Activated naive CD4-positive, alpha-beta T cell (primary cell): Measurements from ENCODE around the gene POLH.
"Not testable (repeated sequence)": the region's sequence is repeated elsewhere in the genome, so short reads cannot be mapped to it uniquely, and the experiment has no call there.

Experiments
- DNase-seq, 4 experiments: peaks; one replicate each; lab custom pipeline; 2025; lab: John Stamatoyannopoulos, UW

The POLH gene

DNA sequence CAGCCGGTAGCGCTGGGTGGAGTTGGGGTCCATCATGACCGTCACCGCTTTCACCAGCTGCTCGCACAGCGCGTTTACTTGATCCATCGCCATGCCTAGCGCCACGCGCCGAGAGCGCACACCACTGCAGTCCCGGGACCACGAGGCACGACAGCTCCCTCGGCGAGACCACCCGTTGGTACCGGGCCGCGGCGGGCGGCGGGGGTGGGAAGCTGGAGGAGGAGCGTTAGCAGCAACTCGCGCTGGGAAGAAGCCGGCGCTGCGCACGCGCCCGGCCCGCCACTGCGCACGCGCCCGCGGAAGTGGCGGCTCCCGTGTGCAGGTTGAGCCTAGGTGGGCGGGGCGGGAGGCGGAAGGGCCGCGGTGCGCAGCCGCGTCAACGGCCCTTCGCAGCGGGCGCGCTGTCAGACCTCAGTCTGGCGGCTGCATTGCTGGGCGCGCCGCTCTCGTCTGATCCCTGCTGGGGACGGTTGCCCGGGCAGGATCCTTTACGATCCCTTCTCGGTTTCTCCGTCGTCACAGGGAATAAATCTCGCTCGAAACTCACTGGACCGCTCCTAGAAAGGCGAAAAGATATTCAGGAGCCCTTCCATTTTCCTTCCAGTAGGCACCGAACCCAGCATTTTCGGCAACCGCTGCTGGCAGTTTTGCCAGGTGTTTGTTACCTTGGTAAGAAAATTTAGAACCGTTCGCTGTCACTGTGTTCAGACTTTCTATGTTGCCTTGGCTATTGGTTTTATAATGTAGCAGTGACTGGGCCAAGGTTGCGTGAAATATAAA lies at the start of gene POLH, which contains the start of gene XPO5:
TSS of gene POLH (plus strand) at position 414 of the 780 bp plus-strand sequence. CDS start 6,135 bp downstream, outside the sequence.
TSS of gene XPO5 (minus strand) at position 267 of the 780 bp plus-strand sequence. CDS start at position 93, 174 bp downstream.
- DNase-seq = peak; percentile 62 to 88 (median 80)

GRCh38 chr6:43532201-43532600 lies 43.8 kb upstream of the POLH start:
- DNase-seq = no peak

DNA sequence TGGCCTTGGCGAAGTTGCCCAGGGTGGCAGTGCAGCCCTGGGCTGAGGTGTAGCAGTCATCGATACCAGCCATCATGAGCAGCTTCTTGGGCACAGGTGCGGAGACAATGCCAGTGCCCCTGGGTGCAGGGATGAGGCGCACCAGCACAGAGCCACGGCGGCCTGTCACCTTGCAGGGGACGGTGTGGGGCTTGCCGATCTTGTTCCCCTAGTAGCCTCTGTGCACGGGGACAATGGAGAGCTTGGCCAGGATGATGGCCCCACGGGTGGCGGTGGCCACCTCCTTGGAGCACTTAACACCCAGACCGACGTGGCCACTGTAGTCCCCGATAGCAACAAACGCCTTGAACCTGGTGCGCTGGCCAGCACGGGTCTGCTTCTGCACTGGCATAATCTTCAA lies 37.0 kb upstream of the POLH start:
- not testable (repeated sequence) for DNase-seq

DNA sequence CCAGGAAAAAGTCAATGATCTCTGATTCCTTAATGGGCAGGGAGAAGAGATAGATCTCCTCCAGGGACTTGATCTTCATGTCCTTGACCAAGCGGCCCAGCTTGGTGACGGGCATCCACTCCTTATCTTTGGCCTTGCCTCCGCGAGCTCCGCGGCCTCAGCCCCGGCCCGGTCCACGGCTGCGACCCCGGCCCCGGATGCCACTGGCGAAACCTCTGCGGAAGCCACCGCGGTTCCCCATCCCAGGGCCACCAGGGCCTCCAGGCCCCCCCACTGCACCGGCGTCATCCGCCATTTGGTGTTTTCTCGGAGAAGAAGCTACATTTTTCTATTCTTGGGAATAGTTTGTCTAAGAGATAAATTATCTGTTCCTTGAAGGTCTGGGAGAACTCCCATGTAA lies 36.6 kb upstream of the POLH start:
- not testable (repeated sequence) for DNase-seq

DNA sequence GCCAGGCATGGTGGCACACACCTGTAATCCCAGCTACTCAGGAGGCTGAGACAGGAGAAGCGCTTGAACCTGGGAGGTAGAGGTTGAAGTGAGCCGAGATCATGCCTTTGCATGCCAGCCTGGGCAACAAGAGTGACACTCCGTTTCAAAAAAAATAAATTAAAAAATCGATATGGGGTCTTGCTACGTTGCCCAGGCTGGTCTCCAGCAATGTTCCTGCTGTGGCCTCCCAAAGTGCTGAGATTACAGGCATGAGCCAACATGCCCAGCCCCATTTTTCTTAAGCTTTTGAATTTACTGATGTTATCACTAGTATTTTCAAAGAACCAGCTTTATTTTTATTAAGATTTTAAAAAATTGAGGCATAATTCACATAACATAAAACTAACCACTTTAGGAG lies 35.5 kb upstream of the POLH start:
- DNase-seq = no peak

DNA sequence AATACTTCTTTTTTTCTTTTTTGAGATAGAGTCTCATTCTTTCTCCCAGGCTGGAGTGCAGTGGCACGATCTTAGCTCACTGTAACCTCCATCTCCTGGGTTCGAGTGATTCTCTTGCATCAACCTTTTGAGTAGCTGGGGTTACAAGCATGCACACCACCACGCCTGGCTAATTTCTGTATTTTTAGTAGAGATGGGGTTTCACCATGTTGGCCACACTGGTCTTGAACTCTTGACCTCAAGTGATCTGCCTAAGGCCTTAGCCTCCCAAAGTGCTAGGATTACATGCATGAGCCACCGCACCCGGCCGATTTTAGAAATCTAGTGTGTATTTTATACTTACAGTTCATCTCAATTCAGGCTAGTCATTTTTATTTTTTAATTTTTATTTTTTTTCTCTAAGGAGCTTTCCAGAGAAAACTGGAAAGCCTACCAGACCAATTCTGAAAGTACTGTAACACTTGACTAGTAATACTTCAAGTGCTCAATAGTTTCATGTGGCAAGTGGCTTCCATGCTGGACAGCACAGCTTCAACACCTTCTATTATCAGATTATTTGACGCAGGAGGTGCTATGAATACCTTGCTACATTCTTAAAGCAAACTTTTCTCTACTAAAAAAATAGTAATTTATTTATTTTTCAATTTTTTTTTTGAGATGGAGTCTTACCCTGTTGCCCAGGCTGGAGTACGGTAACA lies 34.1 kb upstream of the POLH start:
- no peak for DNase-seq

DNA sequence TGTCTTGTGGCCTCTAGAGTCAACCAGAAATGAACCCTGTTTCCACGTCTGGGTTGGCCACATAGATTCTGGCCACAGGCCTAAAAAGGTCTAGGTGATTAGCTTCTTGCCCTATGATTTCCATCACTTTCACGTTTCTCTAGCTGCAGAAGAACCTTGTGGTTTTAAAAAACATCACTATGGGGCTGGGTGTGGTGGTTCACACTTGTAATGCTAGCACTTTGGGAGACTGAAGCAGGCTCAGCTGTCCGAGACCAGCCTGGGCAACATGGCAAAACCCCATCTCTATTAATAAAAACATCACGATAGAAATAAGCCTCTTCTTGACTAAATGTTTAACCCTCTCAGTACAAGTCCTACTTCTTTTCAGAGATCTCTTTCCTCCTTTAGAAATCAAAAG lies 31.5 kb upstream of the POLH start:
- no peak for DNase-seq

- no peak for DNase-seq
Measured at GRCh38 chr6:43547222-43547621, 28.8 kb upstream of the POLH start.

GRCh38 chr6:43557620-43558019 lies 18.4 kb upstream of the POLH start:
- not testable (repeated sequence) for DNase-seq

GRCh38 chr6:43559328-43559727 lies 16.7 kb upstream of the POLH start:
- no peak for DNase-seq

- no peak for DNase-seq
Measured at GRCh38 chr6:43570876-43571441, 5.0 kb upstream of the POLH start.

DNA sequence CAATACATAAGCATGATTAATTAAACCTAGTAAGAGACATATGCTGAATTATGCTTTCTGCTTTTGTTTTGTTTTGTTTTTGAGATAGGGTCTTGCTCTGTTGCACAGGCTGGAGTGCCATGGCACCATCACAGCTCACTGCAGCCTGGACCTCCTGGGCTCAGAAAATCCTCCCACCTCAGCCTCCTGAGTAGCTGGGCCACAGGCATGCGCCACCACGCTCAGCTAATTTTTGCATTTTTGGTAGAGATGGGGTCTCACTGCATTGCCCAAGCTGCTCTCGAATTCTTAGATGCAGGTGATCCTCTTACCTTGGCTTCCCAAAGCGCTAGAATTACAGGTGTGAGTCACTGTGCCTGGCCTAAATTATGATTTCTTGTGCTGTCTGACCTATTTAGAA lies 4.0 kb upstream of the POLH start:
- DNase-seq = no peak

DNA sequence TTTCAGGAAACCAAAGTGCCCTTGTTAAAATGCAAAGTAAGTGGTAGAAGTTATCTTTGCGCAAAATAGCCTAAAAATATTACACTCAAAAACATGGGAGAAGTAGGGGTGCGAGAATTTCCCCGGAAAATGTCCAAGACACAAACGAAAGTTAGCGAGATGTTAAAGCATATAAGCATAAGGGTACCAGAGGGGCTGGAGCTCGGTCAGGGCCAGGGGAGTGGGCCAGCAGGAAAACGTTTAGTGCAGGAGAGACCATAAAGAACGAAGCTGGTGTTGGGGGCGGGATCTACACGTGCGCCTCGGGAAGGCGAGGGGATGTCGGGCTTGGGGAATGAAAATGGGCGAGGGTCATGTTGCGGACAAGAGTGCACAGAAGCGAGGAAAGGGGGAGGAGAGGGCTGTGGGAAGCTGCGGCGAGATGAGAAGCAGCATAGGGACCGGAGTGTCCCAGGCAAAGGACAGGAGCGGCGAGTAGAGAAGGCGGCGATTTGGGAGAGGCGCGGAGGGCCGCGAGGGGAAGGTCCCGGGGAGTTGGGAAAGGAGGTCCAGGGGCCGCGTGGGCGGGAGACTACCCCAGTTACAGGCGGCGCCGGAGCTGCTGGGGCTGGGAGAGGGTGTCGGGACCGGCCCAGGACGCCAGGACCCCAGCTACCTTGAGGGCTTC lies 747 bp upstream of the POLH start:
- DNase-seq = peak in 2 of 4 experiments; percentile 31 to 36

DNA sequence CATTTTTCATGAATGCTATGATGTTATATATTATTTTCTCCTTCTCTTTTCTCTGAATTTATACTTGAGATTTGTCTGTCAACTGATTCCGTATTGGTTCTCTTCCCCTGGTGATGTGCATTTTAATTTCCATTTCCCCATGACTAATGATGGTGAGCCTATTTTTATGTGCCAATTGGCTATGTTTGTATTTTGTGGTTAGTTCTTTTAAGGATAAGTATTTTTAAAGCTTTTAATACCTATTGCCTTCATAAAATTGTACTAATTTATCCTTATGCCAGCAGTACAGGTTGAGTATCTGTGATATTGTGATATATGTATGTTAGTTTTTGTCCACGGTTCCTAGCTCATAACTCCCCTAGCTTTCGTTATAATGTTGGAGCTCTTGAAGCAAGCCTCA lies 2.8 kb downstream of the POLH start:
- no peak for DNase-seq

GRCh38 chr6:43579171-43579570 lies 3.2 kb downstream of the POLH start:
- DNase-seq = no peak

- no peak for DNase-seq
Measured at GRCh38 chr6:43582911-43583310, 6.9 kb downstream of the POLH start.

- no peak for DNase-seq
Measured at GRCh38 chr6:43584892-43585570, 9.0 kb downstream of the POLH start.

GRCh38 chr6:43588194-43588593 lies 12.2 kb downstream of the POLH start:
- DNase-seq = no peak

GRCh38 chr6:43589564-43589963 lies 13.6 kb downstream of the POLH start:
- DNase-seq = not testable (repeated sequence)

- no peak for DNase-seq
Measured at GRCh38 chr6:43593938-43594337, 18.0 kb downstream of the POLH start.

DNA sequence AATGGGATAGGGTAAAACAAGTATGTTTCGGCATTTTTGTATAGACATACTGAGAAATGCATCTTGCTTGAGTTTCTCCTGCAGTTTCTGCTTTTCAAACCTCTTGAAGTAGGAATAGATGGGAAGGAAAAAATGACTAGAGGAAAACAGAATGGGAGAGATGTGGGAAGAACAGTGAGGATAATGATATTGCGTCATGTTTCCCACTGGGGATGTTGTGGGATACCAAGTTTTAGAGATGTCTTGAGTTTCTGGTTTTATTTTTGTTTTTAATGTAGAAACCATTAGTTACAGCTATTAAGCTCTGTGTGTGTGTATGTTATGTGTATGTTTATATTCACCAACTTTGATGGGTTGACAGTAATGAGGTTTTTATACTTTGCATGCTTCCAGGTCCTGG lies 24.6 kb downstream of the POLH start:
- DNase-seq = no peak

GRCh38 chr6:43604174-43604573 lies 28.2 kb downstream of the POLH start:
- no peak for DNase-seq
